NCI-H1417 treated with DMSO at 0.1 percent for 48 hours (cell line): ENCODE results near the gene CNN3.
"Not testable (repeated sequence)": the region's sequence is repeated elsewhere in the genome, so short reads cannot be mapped to it uniquely, and the experiment has no call there.

Source experiments
- DNase-seq: peaks from one replicate; lab custom pipeline; 2025; lab: John Stamatoyannopoulos, UW

Gene CNN3

GRCh38 chr1:94949681-94950661 lies 23.1 kb upstream of the CNN3 start:
- peak; percentile 24 for DNase-seq

- no peak for DNase-seq
These were observed 20.5 kb upstream of the CNN3 start for GRCh38 chr1:94947437-94947836.

GRCh38 chr1:94946886-94947285 lies 20.0 kb upstream of the CNN3 start:
- DNase-seq = no peak

GRCh38 chr1:94942171-94943128 lies 15.5 kb upstream of the CNN3 start:
- DNase-seq = no peak

- not testable (repeated sequence) for DNase-seq
These were observed 14.6 kb upstream of the CNN3 start for GRCh38 chr1:94941480-94941879.

GRCh38 chr1:94940738-94941137 lies 13.8 kb upstream of the CNN3 start:
- no peak for DNase-seq

GRCh38 chr1:94937820-94938219 lies 10.9 kb upstream of the CNN3 start:
- no peak for DNase-seq

- no peak for DNase-seq
These were observed 10.1 kb upstream of the CNN3 start for GRCh38 chr1:94936861-94937620.

GRCh38 chr1:94935476-94935875 lies 8.6 kb upstream of the CNN3 start:
- no peak for DNase-seq

- no peak for DNase-seq
These were observed 8.1 kb upstream of the CNN3 start for GRCh38 chr1:94935034-94935433.

GRCh38 chr1:94934551-94934950 lies 7.6 kb upstream of the CNN3 start:
- DNase-seq = no peak

- no peak for DNase-seq
These were observed 4.4 kb upstream of the CNN3 start for GRCh38 chr1:94931254-94931841.

- no peak for DNase-seq
These were observed 2.7 kb upstream of the CNN3 start for GRCh38 chr1:94929351-94930217.

- no peak for DNase-seq
These were observed 1.5 kb upstream of the CNN3 start for GRCh38 chr1:94928293-94928939.

GRCh38 chr1:94927405-94928175 lies 680 bp upstream of the CNN3 start:
- no peak for DNase-seq

GRCh38 chr1:94926126-94926914 lies 590 bp downstream of the CNN3 start:
- DNase-seq = no peak

GRCh38 chr1:94925561-94926125 lies 1.3 kb downstream of the CNN3 start:
- no peak for DNase-seq

- DNase-seq = no peak
These were observed 1.9 kb downstream of the CNN3 start for GRCh38 chr1:94925004-94925403.
